ENCODE results near the gene TMEM86B.

DNA sequence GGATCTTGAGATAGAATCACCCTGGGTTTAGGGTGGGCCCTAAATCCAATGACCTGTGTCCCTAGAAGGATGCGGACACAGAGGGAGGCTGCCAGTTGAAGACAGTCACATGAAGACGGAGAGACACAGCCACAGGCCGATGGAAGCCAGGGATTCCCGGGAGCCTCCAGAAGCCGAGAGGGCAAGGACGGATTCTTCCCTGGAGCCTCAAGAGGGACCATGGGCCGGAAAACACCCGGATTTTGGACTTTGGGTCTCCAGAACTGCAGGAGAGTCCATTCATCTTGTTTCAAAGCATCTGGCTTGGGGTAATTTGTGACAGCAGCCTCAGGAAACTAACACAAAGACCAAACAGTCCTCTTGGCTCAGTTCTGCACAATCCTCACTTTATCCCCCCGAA, 2.3 kb downstream of the TMEM86B start:
- TF ChIP-seq EZH2 (IDR thresholded peaks at IDR 0.05; ENCODE audit: insufficient read depth, poor library complexity, severe bottlenecking): no peak
- no peak for TF ChIP-seq EZH2phosphoT487 (IDR thresholded peaks at IDR 0.05; ENCODE audit: insufficient read depth, low read depth)
